ENCODE measurements around the gene MUC15.

MUC15 gene

DNA sequence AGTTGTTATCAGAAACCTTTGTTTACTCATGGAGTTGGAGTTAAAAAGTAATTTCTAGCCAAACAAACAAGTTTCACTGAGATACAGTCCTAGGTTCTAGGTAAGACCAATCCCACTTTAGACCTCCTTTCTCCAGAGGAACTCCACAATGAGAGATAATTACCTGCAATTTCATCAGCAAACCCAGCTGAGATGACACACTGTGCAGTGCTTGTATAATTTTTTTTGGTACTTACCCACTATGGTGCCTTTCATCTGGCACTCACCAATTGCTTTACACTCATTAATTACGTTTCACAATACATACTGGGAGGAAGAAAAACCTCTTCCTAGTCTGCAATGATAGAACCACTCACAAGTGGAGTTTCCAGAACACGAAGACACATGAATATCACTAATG lies 1.8 kb upstream of the MUC15 start:
- Histone ChIP-seq H3K36me3 (replicated peaks; ENCODE audit: insufficient read depth, low read length) (no peaks in the 10 kb centered on the region), H3K4me2 (ENCODE audit: low read depth, low read length) (no peak overlapping the region), H4K20me1 (ENCODE audit: insufficient read depth, low read length) (no peaks in the 10 kb centered on the region), H3K27me3 (replicated peaks; ENCODE audit: insufficient read depth, low read length) (no peaks in the 10 kb centered on the region), H3K27ac (ENCODE audit: low read length) (no peak overlapping the region), H3K4me3 (ENCODE audit: low read length) (no peak overlapping the region), H3K9me2 (replicated peaks; ENCODE audit: insufficient read depth, low read length) (no peaks in the 10 kb centered on the region), H3K4me1 (ENCODE audit: low read length) (no peaks in the 10 kb centered on the region), H3F3A (ENCODE audit: insufficient read depth, low read length) (no peaks in the 10 kb centered on the region), H3K9ac (ENCODE audit: low read length) (no peak overlapping the region), H3K79me2 (ENCODE audit: low read length) (no peaks in the 10 kb centered on the region), H3K9me3 (replicated peaks; ENCODE audit: insufficient read depth, low read length) (no peaks in the 10 kb centered on the region), H2AFZ (ENCODE audit: low read length) (no peak overlapping the region)
- DNase-seq, result no peak
- TF ChIP-seq EZH2 (optimal IDR thresholded peaks at IDR 0.05; ENCODE audit: low read depth, low read length), result no peak
- no peak for TF ChIP-seq EZH2phosphoT487 (IDR thresholded peaks at IDR 0.05; ENCODE audit: low read length)
- TF ChIP-seq, protein P1, sequence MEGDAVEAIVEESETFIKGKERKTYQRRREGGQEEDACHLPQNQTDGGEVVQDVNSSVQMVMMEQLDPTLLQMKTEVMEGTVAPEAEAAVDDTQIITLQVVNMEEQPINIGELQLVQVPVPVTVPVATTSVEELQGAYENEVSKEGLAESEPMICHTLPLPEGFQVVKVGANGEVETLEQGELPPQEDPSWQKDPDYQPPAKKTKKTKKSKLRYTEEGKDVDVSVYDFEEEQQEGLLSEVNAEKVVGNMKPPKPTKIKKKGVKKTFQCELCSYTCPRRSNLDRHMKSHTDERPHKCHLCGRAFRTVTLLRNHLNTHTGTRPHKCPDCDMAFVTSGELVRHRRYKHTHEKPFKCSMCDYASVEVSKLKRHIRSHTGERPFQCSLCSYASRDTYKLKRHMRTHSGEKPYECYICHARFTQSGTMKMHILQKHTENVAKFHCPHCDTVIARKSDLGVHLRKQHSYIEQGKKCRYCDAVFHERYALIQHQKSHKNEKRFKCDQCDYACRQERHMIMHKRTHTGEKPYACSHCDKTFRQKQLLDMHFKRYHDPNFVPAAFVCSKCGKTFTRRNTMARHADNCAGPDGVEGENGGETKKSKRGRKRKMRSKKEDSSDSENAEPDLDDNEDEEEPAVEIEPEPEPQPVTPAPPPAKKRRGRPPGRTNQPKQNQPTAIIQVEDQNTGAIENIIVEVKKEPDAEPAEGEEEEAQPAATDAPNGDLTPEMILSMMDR (IDR thresholded peaks at IDR 0.05; ENCODE audit: low read length), result no peak

DNA sequence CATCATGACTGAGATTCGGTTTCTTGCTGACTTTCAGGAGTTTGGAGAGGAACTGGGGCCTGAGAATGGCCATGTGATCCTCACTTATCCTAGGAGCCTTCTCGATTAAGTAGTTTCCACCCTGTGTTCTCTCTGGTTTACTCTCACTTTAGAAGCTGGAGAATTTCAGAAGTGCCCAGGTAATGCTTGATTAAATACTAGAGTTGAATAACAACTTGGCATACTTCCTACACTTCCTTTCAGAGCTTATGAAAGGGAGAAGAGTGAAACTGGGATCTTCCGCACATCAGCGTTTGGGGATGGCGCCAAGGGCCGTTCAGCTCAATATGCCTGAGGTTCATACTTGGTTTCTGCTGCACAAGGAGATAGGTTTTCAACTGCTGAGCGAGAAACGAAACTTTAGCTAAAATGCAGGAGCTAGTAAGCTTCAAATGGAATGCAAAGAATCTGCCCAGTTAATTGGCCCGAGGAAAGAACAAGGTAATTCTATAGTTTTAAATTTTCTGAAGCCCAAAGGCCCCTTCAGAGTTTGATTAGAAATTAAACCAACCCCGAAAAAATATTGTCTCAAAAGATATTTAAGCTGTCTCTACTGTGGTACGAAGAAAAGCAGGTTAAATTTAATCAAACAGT lies 823 bp upstream of the MUC15 start:
- Histone ChIP-seq H3K27ac (ENCODE audit: low read length) (no peak overlapping the region), H3K79me2 (ENCODE audit: low read length) (no peaks in the 10 kb centered on the region), H4K20me1 (ENCODE audit: insufficient read depth, low read length) (no peaks in the 10 kb centered on the region), H3K9me3 (replicated peaks; ENCODE audit: insufficient read depth, low read length) (no peaks in the 10 kb centered on the region), H3K4me2 (ENCODE audit: low read depth, low read length) (no peak overlapping the region), H2AFZ (ENCODE audit: low read length) (no peak overlapping the region), H3K9ac (ENCODE audit: low read length) (no peak overlapping the region), H3K4me1 (ENCODE audit: low read length) (no peaks in the 10 kb centered on the region), H3K27me3 (replicated peaks; ENCODE audit: insufficient read depth, low read length) (no peaks in the 10 kb centered on the region), H3F3A (ENCODE audit: insufficient read depth, low read length) (no peaks in the 10 kb centered on the region), H3K4me3 (ENCODE audit: low read length) (no peak overlapping the region), H3K9me2 (replicated peaks; ENCODE audit: insufficient read depth, low read length) (no peaks in the 10 kb centered on the region), H3K36me3 (replicated peaks; ENCODE audit: insufficient read depth, low read length) (no peaks in the 10 kb centered on the region)
- TF ChIP-seq, protein P1 (IDR thresholded peaks at IDR 0.05; ENCODE audit: low read length), result no peak
- TF ChIP-seq EZH2 (optimal IDR thresholded peaks at IDR 0.05; ENCODE audit: low read depth, low read length), result no peak
- no peak for TF ChIP-seq EZH2phosphoT487 (IDR thresholded peaks at IDR 0.05; ENCODE audit: low read length)
- DNase-seq, result no peak

DNA sequence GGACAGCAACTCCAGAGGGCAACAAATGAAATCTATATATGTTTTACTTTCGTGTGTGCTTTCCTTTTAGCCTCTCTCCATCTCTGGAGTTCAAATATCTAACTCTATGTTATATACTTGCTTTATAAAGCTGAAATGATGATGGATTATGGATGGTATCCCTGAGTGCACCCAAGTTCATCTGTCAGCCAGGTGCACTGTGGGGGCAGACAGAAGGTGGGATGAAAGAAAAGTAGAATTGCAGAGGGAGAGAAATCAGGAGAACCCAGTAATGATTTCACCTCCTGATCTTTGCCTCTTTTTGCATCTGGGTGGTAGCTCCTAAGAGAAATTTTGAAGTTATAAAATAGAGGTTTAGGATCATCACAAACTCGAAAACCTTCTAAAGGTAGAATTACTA lies 2.4 kb downstream of the MUC15 start:
- H3K4me3 ChIP-seq (ENCODE audit: low read length), result no peak overlapping the region
- no peak overlapping the region for H2AFZ ChIP-seq (ENCODE audit: low read length)
- no peaks in the 10 kb centered on the region for H4K20me1 ChIP-seq (ENCODE audit: insufficient read depth, low read length)
- H3K9me3 ChIP-seq (replicated peaks; ENCODE audit: insufficient read depth, low read length), result no peaks in the 10 kb centered on the region
- DNase-seq, result no peak
- H3K4me1 ChIP-seq (ENCODE audit: low read length), result no peaks in the 10 kb centered on the region
- TF ChIP-seq EZH2phosphoT487 (IDR thresholded peaks at IDR 0.05; ENCODE audit: low read length) (no peak), EZH2 (optimal IDR thresholded peaks at IDR 0.05; ENCODE audit: low read depth, low read length) (no peak)
- TF ChIP-seq, protein P1 (IDR thresholded peaks at IDR 0.05; ENCODE audit: low read length), result no peak
- no peaks in the 10 kb centered on the region for H3K36me3 ChIP-seq (replicated peaks; ENCODE audit: insufficient read depth, low read length)
- no peak overlapping the region for H3K4me2 ChIP-seq (ENCODE audit: low read depth, low read length)
- H3K27me3 ChIP-seq (replicated peaks; ENCODE audit: insufficient read depth, low read length), result no peaks in the 10 kb centered on the region
- H3K9ac ChIP-seq (ENCODE audit: low read length), result no peak overlapping the region
- no peaks in the 10 kb centered on the region for H3K79me2 ChIP-seq (ENCODE audit: low read length)
- no peak overlapping the region for H3K27ac ChIP-seq (ENCODE audit: low read length)
- H3K9me2 ChIP-seq (replicated peaks; ENCODE audit: insufficient read depth, low read length), result no peaks in the 10 kb centered on the region
- H3F3A ChIP-seq (ENCODE audit: insufficient read depth, low read length), result no peaks in the 10 kb centered on the region

All from MM.1S (cell line).